Measurements from ENCODE around the gene PHKA1. TPM values are rescaled to one million over a fixed set of nuclear protein-coding genes. Genes with fewer than 3 reads are reported as not detected.

Gene PHKA1
- total and polyA plus RNA-seq, 2 donors = 2.1 to 14.1 TPM

GRCh38 chrX:72714478-72714916 lies 391 bp upstream of the PHKA1 start:
- Histone ChIP-seq H3K4me3 (ENCODE audit: low read length in 2 of 2) (peak overlapping the region; percentile 6 to 39), H3K27me3 (ENCODE audit: control insufficient read depth in 2 of 2, insufficient read depth in 1 of 2, low read length in 1 of 2) (peaks cover 0 to 10% of the 10 kb centered on the region in 2 donors), H3K4me1 (ENCODE audit: control insufficient read depth in 2 of 2, insufficient read depth in 2 of 2, low read length in 2 of 2) (peaks cover 0 to 4% of the 10 kb centered on the region in 2 donors), H3K36me3 (ENCODE audit: control insufficient read depth in 2 of 2, insufficient read depth in 2 of 2, low read length in 1 of 2) (no peaks in the 10 kb centered on the region), H3K9me3 (ENCODE audit: control insufficient read depth in 2 of 2, insufficient read depth in 1 of 2, low read length in 1 of 2) (no peaks in the 10 kb centered on the region), H3K27ac (ENCODE audit: low read depth in 1 of 2, low read length in 1 of 2) (peak overlapping the region in 1 of 2 donors; percentile 36)
- DNase-seq (ENCODE audit: low read depth in 6 of 9, low spot score in 9 of 9) = peak in 2 of 9 donors; percentile 1 to 27
- WGBS = 6% methylated on average over 13 of the region's 13 CpGs

- WGBS = 73% methylated on average over 3 of the region's 3 CpGs
- no peak for DNase-seq (ENCODE audit: low read depth in 6 of 9, low spot score in 9 of 9)
- peaks cover 0 to 4% of the 10 kb centered on the region in 2 donors for H3K4me1 ChIP-seq (ENCODE audit: control insufficient read depth in 2 of 2, insufficient read depth in 2 of 2, low read length in 2 of 2)
- H3K4me3 ChIP-seq (ENCODE audit: low read length in 2 of 2) = no peak overlapping the region
- peaks cover 0 to 10% of the 10 kb centered on the region in 2 donors for H3K27me3 ChIP-seq (ENCODE audit: control insufficient read depth in 2 of 2, insufficient read depth in 1 of 2, low read length in 1 of 2)
- H3K36me3 ChIP-seq (ENCODE audit: control insufficient read depth in 2 of 2, insufficient read depth in 2 of 2, low read length in 1 of 2) = no peaks in the 10 kb centered on the region
- H3K9me3 ChIP-seq (ENCODE audit: control insufficient read depth in 2 of 2, insufficient read depth in 1 of 2, low read length in 1 of 2) = no peaks in the 10 kb centered on the region
- H3K27ac ChIP-seq (ENCODE audit: low read depth in 1 of 2, low read length in 1 of 2) = no peak overlapping the region
Observed at GRCh38 chrX:72713130-72713529, 976 bp downstream of the PHKA1 start.

- Histone ChIP-seq H3K9me3 (ENCODE audit: control insufficient read depth in 2 of 2, insufficient read depth in 1 of 2, low read length in 1 of 2) (no peaks in the 10 kb centered on the region), H3K27ac (ENCODE audit: low read depth in 1 of 2, low read length in 1 of 2) (no peak overlapping the region), H3K36me3 (ENCODE audit: control insufficient read depth in 2 of 2, insufficient read depth in 2 of 2, low read length in 1 of 2) (no peaks in the 10 kb centered on the region), H3K4me1 (ENCODE audit: control insufficient read depth in 2 of 2, insufficient read depth in 2 of 2, low read length in 2 of 2) (peaks cover 0 to 4% of the 10 kb centered on the region in 2 donors), H3K4me3 (ENCODE audit: low read length in 2 of 2) (no peak overlapping the region), H3K27me3 (ENCODE audit: control insufficient read depth in 2 of 2, insufficient read depth in 1 of 2, low read length in 1 of 2) (peaks cover 0 to 10% of the 10 kb centered on the region in 2 donors)
- WGBS = 18% methylated on average over 2 of the region's 2 CpGs
- no peak for DNase-seq (ENCODE audit: low read depth in 6 of 9, low spot score in 9 of 9)
Observed at GRCh38 chrX:72712094-72712755, 1.9 kb downstream of the PHKA1 start.

GRCh38 chrX:72705814-72706213 lies 8.3 kb downstream of the PHKA1 start:
- Histone ChIP-seq H3K9me3 (ENCODE audit: control insufficient read depth in 2 of 2, insufficient read depth in 1 of 2, low read length in 1 of 2) (no peaks in the 10 kb centered on the region), H3K4me1 (ENCODE audit: control insufficient read depth in 2 of 2, insufficient read depth in 2 of 2, low read length in 2 of 2) (no peaks in the 10 kb centered on the region), H3K36me3 (ENCODE audit: control insufficient read depth in 2 of 2, insufficient read depth in 2 of 2, low read length in 1 of 2) (no peaks in the 10 kb centered on the region), H3K27ac (ENCODE audit: low read depth in 1 of 2, low read length in 1 of 2) (no peak overlapping the region), H3K4me3 (ENCODE audit: low read length in 2 of 2) (no peak overlapping the region), H3K27me3 (ENCODE audit: control insufficient read depth in 2 of 2, insufficient read depth in 1 of 2, low read length in 1 of 2) (no peaks in the 10 kb centered on the region)
- WGBS = 94% methylated on average over 1 of the region's 1 CpG
- no peak for DNase-seq (ENCODE audit: low read depth in 6 of 9, low spot score in 9 of 9)

DNA sequence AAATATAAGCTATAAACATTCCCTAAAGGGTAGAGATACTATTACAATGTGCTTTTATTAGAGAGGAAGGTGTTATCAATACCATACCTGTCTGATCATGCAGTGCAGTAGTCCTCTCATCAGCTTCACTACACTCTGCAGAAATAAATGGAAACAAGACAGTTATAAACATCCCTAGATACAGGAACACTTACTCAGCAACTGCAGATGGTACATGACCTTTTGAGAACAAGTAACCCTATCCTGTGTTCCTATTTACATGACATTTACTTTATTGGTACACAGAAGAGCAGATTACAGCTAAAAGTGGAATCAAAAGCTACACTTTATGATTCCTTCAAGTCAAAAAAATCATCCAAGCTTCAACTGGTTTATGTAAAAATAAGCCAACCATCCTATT lies 9.0 kb downstream of the PHKA1 start:
- no peaks in the 10 kb centered on the region for H3K9me3 ChIP-seq (ENCODE audit: control insufficient read depth in 2 of 2, insufficient read depth in 1 of 2, low read length in 1 of 2)
- H3K36me3 ChIP-seq (ENCODE audit: control insufficient read depth in 2 of 2, insufficient read depth in 2 of 2, low read length in 1 of 2) = no peaks in the 10 kb centered on the region
- DNase-seq (ENCODE audit: low read depth in 6 of 9, low spot score in 9 of 9) = no peak
- H3K27ac ChIP-seq (ENCODE audit: low read depth in 1 of 2, low read length in 1 of 2) = no peak overlapping the region
- H3K4me1 ChIP-seq (ENCODE audit: control insufficient read depth in 2 of 2, insufficient read depth in 2 of 2, low read length in 2 of 2) = no peaks in the 10 kb centered on the region
- no peak overlapping the region for H3K4me3 ChIP-seq (ENCODE audit: low read length in 2 of 2)
- no peaks in the 10 kb centered on the region for H3K27me3 ChIP-seq (ENCODE audit: control insufficient read depth in 2 of 2, insufficient read depth in 1 of 2, low read length in 1 of 2)

DNA sequence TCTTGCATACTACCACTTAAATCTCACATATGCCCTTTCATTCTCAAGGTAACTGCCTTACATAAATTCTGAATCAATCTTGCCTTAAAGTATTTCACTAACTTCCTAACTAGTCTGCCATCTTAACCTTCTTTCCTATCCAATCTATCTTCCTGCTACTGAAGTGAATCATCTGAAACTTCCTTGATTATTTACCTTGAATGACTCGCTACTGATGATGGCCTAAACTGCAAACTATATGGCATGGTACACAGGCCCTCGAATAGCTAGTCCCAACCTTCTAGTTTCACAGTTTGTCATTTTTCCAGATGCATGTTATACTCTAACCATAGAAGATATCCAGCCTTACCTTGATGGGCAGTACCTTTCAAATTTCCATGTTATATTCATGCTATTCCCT lies 19.9 kb downstream of the PHKA1 start:
- no peak overlapping the region for H3K27ac ChIP-seq (ENCODE audit: low read depth in 1 of 2, low read length in 1 of 2)
- no peaks in the 10 kb centered on the region for H3K27me3 ChIP-seq (ENCODE audit: control insufficient read depth in 2 of 2, insufficient read depth in 1 of 2, low read length in 1 of 2)
- H3K4me1 ChIP-seq (ENCODE audit: control insufficient read depth in 2 of 2, insufficient read depth in 2 of 2, low read length in 2 of 2) = no peaks in the 10 kb centered on the region
- 98% methylated on average over 2 of the region's 2 CpGs for WGBS
- H3K4me3 ChIP-seq (ENCODE audit: low read length in 2 of 2) = no peak overlapping the region
- no peak for DNase-seq (ENCODE audit: low read depth in 6 of 9, low spot score in 9 of 9)
- H3K9me3 ChIP-seq (ENCODE audit: control insufficient read depth in 2 of 2, insufficient read depth in 1 of 2, low read length in 1 of 2) = no peaks in the 10 kb centered on the region
- H3K36me3 ChIP-seq (ENCODE audit: control insufficient read depth in 2 of 2, insufficient read depth in 2 of 2, low read length in 1 of 2) = no peaks in the 10 kb centered on the region

- H3K9me3 ChIP-seq (ENCODE audit: control insufficient read depth in 2 of 2, insufficient read depth in 1 of 2, low read length in 1 of 2) = no peaks in the 10 kb centered on the region
- 96% methylated on average over 1 of the region's 1 CpG for WGBS
- H3K27ac ChIP-seq (ENCODE audit: low read depth in 1 of 2, low read length in 1 of 2) = no peak overlapping the region
- H3K4me1 ChIP-seq (ENCODE audit: control insufficient read depth in 2 of 2, insufficient read depth in 2 of 2, low read length in 2 of 2) = no peaks in the 10 kb centered on the region
- no peaks in the 10 kb centered on the region for H3K36me3 ChIP-seq (ENCODE audit: control insufficient read depth in 2 of 2, insufficient read depth in 2 of 2, low read length in 1 of 2)
- DNase-seq (ENCODE audit: low read depth in 6 of 9, low spot score in 9 of 9) = no peak
- no peak overlapping the region for H3K4me3 ChIP-seq (ENCODE audit: low read length in 2 of 2)
- no peaks in the 10 kb centered on the region for H3K27me3 ChIP-seq (ENCODE audit: control insufficient read depth in 2 of 2, insufficient read depth in 1 of 2, low read length in 1 of 2)
Observed at GRCh38 chrX:72693477-72693876, 20.6 kb downstream of the PHKA1 start.

DNA sequence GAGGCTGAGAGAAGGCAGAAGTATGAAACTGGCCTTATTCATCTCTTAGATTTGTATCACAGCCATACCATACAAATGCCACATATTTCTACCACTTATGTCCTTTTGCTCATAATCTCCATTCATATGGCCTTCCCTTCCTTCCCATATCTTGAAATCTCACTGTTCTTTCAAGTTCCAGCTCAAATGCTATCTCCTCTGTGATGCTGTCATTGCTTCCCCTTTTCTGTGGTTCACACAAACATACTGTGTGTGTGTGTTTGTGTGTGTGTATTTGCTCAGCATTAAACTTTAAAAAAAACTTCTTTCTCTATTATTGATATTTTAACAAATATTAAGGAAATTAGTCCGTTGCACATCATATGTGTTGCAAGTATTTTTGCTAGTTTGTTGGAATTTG lies 26.7 kb downstream of the PHKA1 start:
- WGBS = 96% methylated on average over 1 of the region's 1 CpG
- no peak for DNase-seq (ENCODE audit: low read depth in 6 of 9, low spot score in 9 of 9)

DNA sequence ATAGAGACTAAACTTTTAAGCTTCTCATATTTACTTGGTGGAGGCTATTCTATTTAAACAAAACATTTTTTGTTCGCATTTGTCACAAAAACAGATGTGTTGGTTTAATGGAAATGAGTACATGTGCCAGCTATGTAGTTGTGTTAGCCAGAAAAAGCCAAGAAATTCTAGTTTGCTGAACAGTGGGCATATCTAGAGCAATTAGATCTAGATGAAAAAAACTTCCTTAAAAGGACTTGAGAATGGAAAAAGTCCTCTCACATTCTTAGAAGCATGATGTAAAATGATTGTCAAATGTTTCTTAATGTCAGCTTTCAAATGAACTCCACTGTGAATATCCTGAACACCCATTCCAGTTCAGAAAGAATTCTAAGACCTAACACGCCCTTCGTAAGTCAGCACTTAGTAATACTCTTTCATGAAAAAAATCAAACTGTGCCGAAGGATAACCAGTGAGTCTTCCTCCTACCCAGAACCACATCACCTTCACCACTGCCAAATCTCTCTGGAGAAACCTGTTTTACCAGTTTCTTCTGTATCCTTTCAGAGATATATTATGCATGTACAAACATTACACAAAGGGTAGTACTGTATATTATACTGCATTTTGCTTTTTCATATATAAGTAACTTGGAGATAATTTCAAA lies 28.2 kb downstream of the PHKA1 start:
- Histone ChIP-seq H3K4me3 (ENCODE audit: low read length in 2 of 2) (no peak overlapping the region), H3K4me1 (ENCODE audit: control insufficient read depth in 2 of 2, insufficient read depth in 2 of 2, low read length in 2 of 2) (no peaks in the 10 kb centered on the region), H3K27ac (ENCODE audit: low read depth in 1 of 2, low read length in 1 of 2) (no peak overlapping the region), H3K27me3 (ENCODE audit: control insufficient read depth in 2 of 2, insufficient read depth in 1 of 2, low read length in 1 of 2) (no peaks in the 10 kb centered on the region), H3K9me3 (ENCODE audit: control insufficient read depth in 2 of 2, insufficient read depth in 1 of 2, low read length in 1 of 2) (no peaks in the 10 kb centered on the region), H3K36me3 (ENCODE audit: control insufficient read depth in 2 of 2, insufficient read depth in 2 of 2, low read length in 1 of 2) (no peaks in the 10 kb centered on the region)
- 97% methylated on average over 4 of the region's 4 CpGs for WGBS
- no peak for DNase-seq (ENCODE audit: low read depth in 6 of 9, low spot score in 9 of 9)

More for the DNA sequence above, 26.7 kb downstream of the PHKA1 start:
- Histone ChIP-seq H3K36me3 (ENCODE audit: control insufficient read depth in 2 of 2, insufficient read depth in 2 of 2, low read length in 1 of 2) (no peaks in the 10 kb centered on the region), H3K4me3 (ENCODE audit: low read length in 2 of 2) (no peak overlapping the region), H3K27ac (ENCODE audit: low read depth in 1 of 2, low read length in 1 of 2) (no peak overlapping the region), H3K4me1 (ENCODE audit: control insufficient read depth in 2 of 2, insufficient read depth in 2 of 2, low read length in 2 of 2) (no peaks in the 10 kb centered on the region), H3K9me3 (ENCODE audit: control insufficient read depth in 2 of 2, insufficient read depth in 1 of 2, low read length in 1 of 2) (no peaks in the 10 kb centered on the region), H3K27me3 (ENCODE audit: control insufficient read depth in 2 of 2, insufficient read depth in 1 of 2, low read length in 1 of 2) (no peaks in the 10 kb centered on the region)

Data from thymus (tissue), 11 donors.